Activated naive CD4-positive, alpha-beta T cell treated with anti-CD3 and anti-CD28 coated beads, Interleukin-2, amount 10 ng/mL, durations not matched to agents 7 days and 5 days (primary cell): ENCODE results near the gene PRDM1.
"Not testable (repeated sequence)": the region's sequence is repeated elsewhere in the genome, so short reads cannot be mapped to it uniquely, and the experiment has no call there.

ENCODE experiments used
- CTCF ChIA-PET: fragments of 350-600 bp; sonication (Branson Sonifier 250); formaldehyde crosslinking; loops from one replicate; lab custom pipeline; 2021; ENCODE audit warnings: antibody characterized with exemption; lab: Charles Lee
- DNase-seq: peaks from one replicate; pipeline ENCODE4 v3.0.0-alpha.2; 2020
- H3K27ac Mint-ChIP-seq: one replicate; pipeline ENCODE4 v1.8.0; 2021; ENCODE audit warnings: mild to moderate bottlenecking, moderate library complexity, mixed read lengths
- H3K27me3 Mint-ChIP-seq: one replicate; pipeline ENCODE4 v1.8.0; 2021; ENCODE audit warnings: mild to moderate bottlenecking, mixed read lengths
- H3K36me3 Mint-ChIP-seq: one replicate; pipeline ENCODE4 v1.8.0; 2021; ENCODE audit warnings: mixed read lengths
- H3K4me1 Mint-ChIP-seq: one replicate; pipeline ENCODE4 v1.8.0; 2021; ENCODE audit warnings: mixed read lengths
- H3K4me3 Mint-ChIP-seq: one replicate; pipeline ENCODE4 v1.8.0; 2021; ENCODE audit warnings: mild to moderate bottlenecking, moderate library complexity, mixed read lengths
- H3K9me3 Mint-ChIP-seq: one replicate; pipeline ENCODE4 v1.8.0; 2021; ENCODE audit warnings: mixed read lengths

Gene PRDM1

GRCh38 chr6:106149472-106150069, 63.4 kb downstream of the PRDM1 start:
- no peak overlapping the region for H3K4me3 Mint-ChIP-seq
- H3K4me1 Mint-ChIP-seq, result peaks cover 40% of the 10 kb centered on the region

GRCh38 chr6:106152476-106152875, 66.3 kb downstream of the PRDM1 start:
- CTCF ChIA-PET, result interaction anchor here (2.0 kb wide), 1 partner anchor 11 kb away, joined by 7 read pairs; no protein-coding TSS in a partner anchor
- peaks cover 23% of the 10 kb centered on the region for H3K4me1 Mint-ChIP-seq
- H3K27ac Mint-ChIP-seq, DNase-seq, H3K4me3 Mint-ChIP-seq, H3K9me3 Mint-ChIP-seq, H3K36me3 Mint-ChIP-seq: not testable (repeated sequence)
- H3K27me3 Mint-ChIP-seq, result peaks cover 12% of the 10 kb centered on the region

More at GRCh38 chr6:106149472-106150069, 63.4 kb downstream of the PRDM1 start:
- H3K27me3 Mint-ChIP-seq, result peaks cover 5% of the 10 kb centered on the region
- peak overlapping the region; percentile 1 for H3K27ac Mint-ChIP-seq
- no peaks in the 10 kb centered on the region for H3K36me3 Mint-ChIP-seq
- peak; percentile 60 for DNase-seq
- peaks cover 2% of the 10 kb centered on the region for H3K9me3 Mint-ChIP-seq
- CTCF ChIA-PET, result no interaction called here

GRCh38 chr6:106152952-106153351, 66.8 kb downstream of the PRDM1 start:
- Mint-ChIP-seq H3K9me3 (peaks cover 2% of the 10 kb centered on the region), H3K4me3 (no peak overlapping the region), H3K4me1 (peaks cover 19% of the 10 kb centered on the region), H3K27me3 (peaks cover 12% of the 10 kb centered on the region), H3K36me3 (no peaks in the 10 kb centered on the region), H3K27ac (no peak overlapping the region)
- CTCF ChIA-PET, result interaction anchor here (0.8 to 2.0 kb wide), 2 partner anchors 10 to 755 kb away, joined by 3 to 7 read pairs; no protein-coding TSS in a partner anchor
- no peak for DNase-seq

- no peak for DNase-seq
- Mint-ChIP-seq H3K36me3 (no peaks in the 10 kb centered on the region), H3K27ac (no peak overlapping the region), H3K4me3 (no peak overlapping the region), H3K9me3 (peaks cover 2% of the 10 kb centered on the region), H3K27me3 (peaks cover 12% of the 10 kb centered on the region), H3K4me1 (peaks cover 7% of the 10 kb centered on the region)
- CTCF ChIA-PET, result interaction anchor here (2.0 kb wide), 1 partner anchor 9 kb away, joined by 7 read pairs; no protein-coding TSS in a partner anchor
These were observed 68.2 kb downstream of the PRDM1 start for GRCh38 chr6:106154326-106154725.

GRCh38 chr6:106155219-106155830, 69.2 kb downstream of the PRDM1 start:
- Mint-ChIP-seq H3K27me3 (peaks cover 12% of the 10 kb centered on the region), H3K27ac (no peak overlapping the region), H3K9me3 (peaks cover 2% of the 10 kb centered on the region), H3K4me3 (no peak overlapping the region), H3K36me3 (no peaks in the 10 kb centered on the region), H3K4me1 (no peaks in the 10 kb centered on the region)
- no peak for DNase-seq
- CTCF ChIA-PET, result interaction anchor here (1.0 to 1.2 kb wide), 2 partner anchors 15 to 40 kb away, joined by 3 read pairs; no protein-coding TSS in a partner anchor

GRCh38 chr6:106156413-106156812, 70.3 kb downstream of the PRDM1 start:
- Mint-ChIP-seq H3K4me1 (no peaks in the 10 kb centered on the region), H3K36me3 (no peaks in the 10 kb centered on the region), H3K9me3 (peaks cover 2% of the 10 kb centered on the region), H3K4me3 (no peak overlapping the region), H3K27ac (no peak overlapping the region), H3K27me3 (peaks cover 12% of the 10 kb centered on the region)
- no peak for DNase-seq
- CTCF ChIA-PET, result interaction anchor here (0.7 to 1.4 kb wide), 4 partner anchors 10 to 66 kb away, joined by 3 to 6 read pairs (median 3); no protein-coding TSS in a partner anchor

- Mint-ChIP-seq H3K27me3 (peaks cover 12% of the 10 kb centered on the region), H3K9me3 (peaks cover 2% of the 10 kb centered on the region), H3K4me1 (no peaks in the 10 kb centered on the region), H3K27ac (no peak overlapping the region), H3K36me3 (no peaks in the 10 kb centered on the region), H3K4me3 (no peak overlapping the region)
- DNase-seq, result no peak
- CTCF ChIA-PET, result interaction anchor here (0.7 to 1.4 kb wide), 3 partner anchors 10 to 67 kb away, joined by 3 to 6 read pairs (median 3); no protein-coding TSS in a partner anchor
These were observed 70.7 kb downstream of the PRDM1 start for GRCh38 chr6:106156863-106157262.

- Mint-ChIP-seq H3K9me3 (no peaks in the 10 kb centered on the region), H3K27me3 (peaks cover 12% of the 10 kb centered on the region), H3K27ac (no peak overlapping the region), H3K4me3 (no peak overlapping the region), H3K4me1 (peaks cover 14% of the 10 kb centered on the region), H3K36me3 (no peaks in the 10 kb centered on the region)
- no peak for DNase-seq
- CTCF ChIA-PET, result interaction anchor here (0.6 to 1.4 kb wide), 4 partner anchors 65 to 725 kb away, joined by 3 to 5 read pairs (median 4); no protein-coding TSS in a partner anchor
These were observed 72.7 kb downstream of the PRDM1 start for GRCh38 chr6:106158816-106159215.
